Activated T-cell treated with anti-CD3 and anti-CD28 coated beads, Interleukin-2, amount 50 U/mL, for 72 hours (primary cell): ENCODE measurements around the gene TGM1. TPM values are rescaled to one million over a fixed set of nuclear protein-coding genes. Genes with fewer than 3 reads are reported as not detected.
"Not testable (repeated sequence)": the region's sequence is repeated elsewhere in the genome, so short reads cannot be mapped to it uniquely, and the experiment has no call there.

Source experiments
- ATAC-seq, 2 donors: fragments of 150-1000 bp; cut with Tn5 transposase; replicated peaks in 1 of 2; 2 replicates each; pipeline ENCODE4 v1.10.0; 2021; ENCODE audit warnings: moderate library complexity in 2 of 2, mild to moderate bottlenecking in 1 of 2
- DNase-seq, 2 donors: peaks; one replicate each; pipeline ENCODE4 v3.0.0; 2021 to 2022; ENCODE audit warnings: mixed read lengths in 1 of 2
- H3K27ac Mint-ChIP-seq: one replicate; pipeline ENCODE4 v1.8.0; 2022; ENCODE audit warnings: mild to moderate bottlenecking, moderate library complexity, mixed read lengths
- H3K27me3 Mint-ChIP-seq: one replicate; pipeline ENCODE4 v1.8.0; 2022; ENCODE audit warnings: low read depth, mixed read lengths
- H3K36me3 Mint-ChIP-seq, 2 donors: one replicate each; pipeline ENCODE4 v1.8.0; 2022; ENCODE audit warnings: mixed read lengths in 2 of 2, mild to moderate bottlenecking in 1 of 2; ENCODE audit not compliant: insufficient read depth in 2 of 2
- H3K4me1 Mint-ChIP-seq: one replicate; pipeline ENCODE4 v1.8.0; 2022; ENCODE audit warnings: low read depth, mixed read lengths
- H3K4me3 Mint-ChIP-seq, 2 donors: one replicate each; pipeline ENCODE4 v1.8.0; 2022; ENCODE audit warnings: mild to moderate bottlenecking in 2 of 2, mixed read lengths in 2 of 2, moderate library complexity in 2 of 2
- H3K9me3 Mint-ChIP-seq, 2 donors: one replicate each; pipeline ENCODE4 v1.8.0; 2022; ENCODE audit warnings: mixed read lengths in 2 of 2
- total RNA-seq, 2 donors: library from RNA; stranded (reverse); gene quantifications; one replicate each; pipeline ENCODE4 v1.2.3, GENCODE V29; 2022

TGM1 gene
- total RNA-seq, 2 donors from 2014 or later, result 9.3 to 14.0 TPM

- Mint-ChIP-seq H3K27ac (peak overlapping the region; percentile 78), H3K4me3 (no peak overlapping the region)
These were observed 26.9 kb downstream of the TGM1 start for GRCh38 chr14:24235804-24236688.

GRCh38 chr14:24234095-24235005, 28.6 kb downstream of the TGM1 start:
- Mint-ChIP-seq H3K36me3 (peaks cover 13 to 14% of the 10 kb centered on the region in 2 donors), H3K4me3 (peak overlapping the region; percentile 53 to 71), H3K27me3 (no peaks in the 10 kb centered on the region), H3K27ac (peak overlapping the region; percentile 78), H3K9me3 (no peaks in the 10 kb centered on the region), H3K4me1 (peaks cover 70% of the 10 kb centered on the region)
- no peak for DNase-seq
- ATAC-seq, result no peak

More at GRCh38 chr14:24235804-24236688, 26.9 kb downstream of the TGM1 start:
- Mint-ChIP-seq H3K4me1 (peaks cover 81% of the 10 kb centered on the region), H3K9me3 (no peaks in the 10 kb centered on the region), H3K36me3 (peaks cover 16 to 17% of the 10 kb centered on the region in 2 donors), H3K27me3 (no peaks in the 10 kb centered on the region)
- DNase-seq, result no peak
- no peak for ATAC-seq

- peak overlapping the region; percentile 66 for H3K27ac Mint-ChIP-seq
- H3K4me3 Mint-ChIP-seq, result peak overlapping the region; percentile 71 to 84
- H3K27me3 Mint-ChIP-seq, result no peaks in the 10 kb centered on the region
- peaks cover 11 to 16% of the 10 kb centered on the region in 2 donors for H3K36me3 Mint-ChIP-seq
- ATAC-seq (peak in 1 of 2 donors; percentile 16), DNase-seq (no peak)
- H3K4me1 Mint-ChIP-seq, result peaks cover 67% of the 10 kb centered on the region
- no peaks in the 10 kb centered on the region for H3K9me3 Mint-ChIP-seq
These were observed 29.5 kb downstream of the TGM1 start for GRCh38 chr14:24233538-24233866.

GRCh38 chr14:24232645-24233537, 30.1 kb downstream of the TGM1 start, which contains the start of gene GMPR2:
Gene GMPR2 (plus strand): TSS chr14:24232929. CDS start chr14:24233254, 325 bp downstream.
- Mint-ChIP-seq H3K9me3 (no peaks in the 10 kb centered on the region), H3K27me3 (no peaks in the 10 kb centered on the region), H3K4me3 (peak within 1 kb of the TSS; percentile 71 to 84), H3K4me1 (peaks cover 65% of the 10 kb centered on the region), H3K27ac (peak within 1 kb of the TSS; percentile 85), H3K36me3 (peaks cover 8 to 12% of the 10 kb centered on the region in 2 donors)
- ATAC-seq (peak; percentile 58 to 61), DNase-seq (peak; percentile 21 to 24)

- H3K27me3 Mint-ChIP-seq, result no peaks in the 10 kb centered on the region
- H3K27ac Mint-ChIP-seq, result peak within 1 kb of the TSS; percentile 85
- peak within 1 kb of the TSS; percentile 71 to 84 for H3K4me3 Mint-ChIP-seq
- peaks cover 63% of the 10 kb centered on the region for H3K4me1 Mint-ChIP-seq
- H3K9me3 Mint-ChIP-seq, result no peaks in the 10 kb centered on the region
- peak; percentile 90 to 93 for DNase-seq
- H3K36me3 Mint-ChIP-seq, result peaks cover 8% of the 10 kb centered on the region in 2 donors
- peak; percentile 87 to 93 for ATAC-seq
These were observed 30.8 kb downstream of the TGM1 start, which contains the start of gene NEDD8 for GRCh38 chr14:24232121-24232644. Gene NEDD8 (minus strand): TSS chr14:24232367. CDS start chr14:24232267, 100 bp downstream.

- DNase-seq (peak; percentile 29 to 30), ATAC-seq (peak; percentile 22 to 27)
- no peaks in the 10 kb centered on the region for H3K27me3 Mint-ChIP-seq
- H3K9me3 Mint-ChIP-seq, result no peaks in the 10 kb centered on the region
- H3K27ac Mint-ChIP-seq, result peak overlapping the region; percentile 85
- peak overlapping the region; percentile 71 to 84 for H3K4me3 Mint-ChIP-seq
- peaks cover 63% of the 10 kb centered on the region for H3K4me1 Mint-ChIP-seq
- H3K36me3 Mint-ChIP-seq, result peaks cover 9% of the 10 kb centered on the region in 2 donors
These were observed 31.5 kb downstream of the TGM1 start for GRCh38 chr14:24231263-24232120.

- no peaks in the 10 kb centered on the region for H3K27me3 Mint-ChIP-seq
- no peak for ATAC-seq
- H3K4me1 Mint-ChIP-seq, result peaks cover 57% of the 10 kb centered on the region
- peaks cover 6 to 15% of the 10 kb centered on the region in 2 donors for H3K36me3 Mint-ChIP-seq
- no peak overlapping the region for H3K4me3 Mint-ChIP-seq
- H3K27ac Mint-ChIP-seq, result peak overlapping the region; percentile 36
- no peaks in the 10 kb centered on the region for H3K9me3 Mint-ChIP-seq
- DNase-seq, result no peak
These were observed 34.1 kb downstream of the TGM1 start for GRCh38 chr14:24228902-24229301.

GRCh38 chr14:24226473-24226872, 36.5 kb downstream of the TGM1 start:
- Mint-ChIP-seq H3K9me3 (no peaks in the 10 kb centered on the region), H3K4me1 (peaks cover 47% of the 10 kb centered on the region), H3K4me3 (peak overlapping the region in 1 of 2 donors; percentile 52), H3K36me3 (peaks cover 4 to 13% of the 10 kb centered on the region in 2 donors), H3K27me3 (no peaks in the 10 kb centered on the region), H3K27ac (peak overlapping the region; percentile 94)
- ATAC-seq (no peak), DNase-seq (no peak)

- H3K27ac Mint-ChIP-seq, result peak overlapping the region; percentile 56
- DNase-seq, result no peak
These were observed 38.3 kb downstream of the TGM1 start for GRCh38 chr14:24224618-24225071.

GRCh38 chr14:24222987-24223386, 40.0 kb downstream of the TGM1 start:
- Mint-ChIP-seq H3K36me3 (peaks cover 4 to 12% of the 10 kb centered on the region in 2 donors), H3K4me1 (peaks cover 30% of the 10 kb centered on the region)
- H3K9me3 Mint-ChIP-seq, H3K27me3 Mint-ChIP-seq, ATAC-seq, H3K27ac Mint-ChIP-seq, DNase-seq, H3K4me3 Mint-ChIP-seq: not testable (repeated sequence)

More at GRCh38 chr14:24224618-24225071, 38.3 kb downstream of the TGM1 start:
- no peak for ATAC-seq
- H3K4me3 Mint-ChIP-seq, result no peak overlapping the region
- peaks cover 4 to 13% of the 10 kb centered on the region in 2 donors for H3K36me3 Mint-ChIP-seq
- H3K9me3 Mint-ChIP-seq, result no peaks in the 10 kb centered on the region
- H3K27me3 Mint-ChIP-seq, result no peaks in the 10 kb centered on the region
- H3K4me1 Mint-ChIP-seq, result peaks cover 40% of the 10 kb centered on the region

GRCh38 chr14:24219521-24219920, 43.5 kb downstream of the TGM1 start:
- no peak overlapping the region for H3K4me3 Mint-ChIP-seq

More at GRCh38 chr14:24219521-24219920, 43.5 kb downstream of the TGM1 start:
- H3K27ac Mint-ChIP-seq, result no peak overlapping the region
- DNase-seq, result no peak
- peaks cover 0 to 3% of the 10 kb centered on the region in 2 donors for H3K36me3 Mint-ChIP-seq
- peaks cover 24% of the 10 kb centered on the region for H3K4me1 Mint-ChIP-seq
- no peaks in the 10 kb centered on the region for H3K9me3 Mint-ChIP-seq
- no peaks in the 10 kb centered on the region for H3K27me3 Mint-ChIP-seq
- ATAC-seq, result no peak
